Vagina (tissue), 2 donors: ENCODE data around the gene MYO10.

Experiments used
- POLR2A ChIP-seq, 2 donors: fragments of 450-650 bp; IDR thresholded peaks; one replicate each; pipeline ENCODE4 v1.6.1; 2017; ENCODE audit warnings: antibody characterized with exemption in 2 of 2, mild to moderate bottlenecking in 2 of 2, moderate library complexity in 2 of 2
- POLR2AphosphoS5 ChIP-seq, 2 donors: sonication (generic); formaldehyde crosslinking; IDR thresholded peaks; one replicate each; pipeline ENCODE4 v1.9.0; 2017; ENCODE audit warnings: antibody characterized with exemption in 2 of 2, mild to moderate bottlenecking in 2 of 2, low read depth in 1 of 2; ENCODE audit not compliant: insufficient read depth in 1 of 2
- TF ChIP-seq, protein P1 (sequence below), 3 experiments: fragments of 450-650 bp in 2 of 3; fragments of 200-600 bp in 1 of 3; sonication (generic) in 1 of 3; IDR thresholded peaks; one replicate each; pipeline ENCODE4 v1.5.1; 2017 to 2019; ENCODE audit warnings: antibody characterized with exemption in 3 of 3, mild to moderate bottlenecking in 2 of 3, moderate library complexity in 2 of 3

DNA sequence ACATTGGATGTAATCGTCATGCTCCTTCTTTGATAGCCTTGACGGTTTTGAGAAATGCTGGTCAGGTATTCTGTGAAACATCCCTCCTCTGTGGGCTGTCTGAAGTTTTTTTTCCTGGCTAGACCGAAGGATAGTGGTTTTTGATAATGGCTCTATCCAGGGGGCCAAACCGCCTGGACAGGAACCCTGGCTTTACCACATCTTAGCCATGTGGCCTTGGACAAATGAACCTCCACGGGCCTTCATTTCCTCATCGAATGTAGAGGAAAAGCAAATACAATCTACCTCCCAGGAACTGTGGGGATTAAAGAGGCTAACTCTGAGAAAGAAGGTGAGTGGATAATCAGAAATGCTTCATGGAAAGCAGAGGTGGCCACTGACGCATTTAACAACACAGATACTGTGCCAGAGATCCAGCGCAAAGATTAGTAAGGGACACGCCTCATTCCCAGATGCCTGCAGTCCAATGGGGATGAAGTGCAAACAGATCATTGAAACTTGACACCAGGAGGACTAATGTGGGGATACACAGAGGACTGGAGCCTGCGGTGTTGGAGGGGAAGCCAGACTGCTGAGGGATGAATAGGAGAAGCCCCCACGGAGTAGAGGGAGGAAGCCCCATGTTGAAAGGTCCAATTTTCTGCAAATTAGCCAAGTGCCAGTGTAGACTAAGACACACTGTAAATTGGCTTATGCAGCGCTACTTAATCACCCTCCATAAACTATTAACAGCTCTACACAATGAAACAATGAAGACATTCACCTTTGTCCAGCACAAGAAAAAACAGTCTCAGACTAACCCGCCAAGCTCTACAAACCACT, 41.6 kb downstream of the MYO10 start:
- TF ChIP-seq, protein P1, sequence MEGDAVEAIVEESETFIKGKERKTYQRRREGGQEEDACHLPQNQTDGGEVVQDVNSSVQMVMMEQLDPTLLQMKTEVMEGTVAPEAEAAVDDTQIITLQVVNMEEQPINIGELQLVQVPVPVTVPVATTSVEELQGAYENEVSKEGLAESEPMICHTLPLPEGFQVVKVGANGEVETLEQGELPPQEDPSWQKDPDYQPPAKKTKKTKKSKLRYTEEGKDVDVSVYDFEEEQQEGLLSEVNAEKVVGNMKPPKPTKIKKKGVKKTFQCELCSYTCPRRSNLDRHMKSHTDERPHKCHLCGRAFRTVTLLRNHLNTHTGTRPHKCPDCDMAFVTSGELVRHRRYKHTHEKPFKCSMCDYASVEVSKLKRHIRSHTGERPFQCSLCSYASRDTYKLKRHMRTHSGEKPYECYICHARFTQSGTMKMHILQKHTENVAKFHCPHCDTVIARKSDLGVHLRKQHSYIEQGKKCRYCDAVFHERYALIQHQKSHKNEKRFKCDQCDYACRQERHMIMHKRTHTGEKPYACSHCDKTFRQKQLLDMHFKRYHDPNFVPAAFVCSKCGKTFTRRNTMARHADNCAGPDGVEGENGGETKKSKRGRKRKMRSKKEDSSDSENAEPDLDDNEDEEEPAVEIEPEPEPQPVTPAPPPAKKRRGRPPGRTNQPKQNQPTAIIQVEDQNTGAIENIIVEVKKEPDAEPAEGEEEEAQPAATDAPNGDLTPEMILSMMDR (IDR thresholded peaks at IDR 0.05) = no peak
- no peak for TF ChIP-seq POLR2A (IDR thresholded peaks at IDR 0.05)
- no peak for TF ChIP-seq POLR2AphosphoS5 (IDR thresholded peaks at IDR 0.05; ENCODE audit: insufficient read depth in 1 of 2, low read depth in 1 of 2)
